Liver (tissue), 9 donors: Measurements from ENCODE around the gene CCDC32. TPM values are rescaled to one million over a fixed set of nuclear protein-coding genes. Genes with fewer than 3 reads are reported as not detected.

Source experiments
- DNase-seq: peaks from one replicate; pipeline ENCODE4 v3.0.0-alpha.2; 2017; ENCODE audit warnings: low spot score
- H3K27ac ChIP-seq, 2 donors: one replicate each; pipeline ENCODE4 v1.7.0; 2013; ENCODE audit warnings: inconsistent platforms in 2 of 2, low read length in 2 of 2, control low read depth in 1 of 2, low read depth in 1 of 2, mild to moderate bottlenecking in 1 of 2
- H3K27me3 ChIP-seq, 4 donors: one replicate each; pipeline versions ENCODE4 v1.6.1 to v1.7.0; 2013; ENCODE audit warnings: low read length in 3 of 4, inconsistent platforms in 1 of 4, mild to moderate bottlenecking in 1 of 4, moderate library complexity in 1 of 4; ENCODE audit not compliant: control insufficient read depth in 4 of 4, insufficient read depth in 4 of 4
- H3K36me3 ChIP-seq, 4 donors: one replicate each; pipeline versions ENCODE4 v1.6.1 to v1.7.0; 2013; ENCODE audit warnings: low read length in 3 of 4, mild to moderate bottlenecking in 3 of 4, low read depth in 1 of 4, moderate library complexity in 1 of 4; ENCODE audit not compliant: control insufficient read depth in 4 of 4, insufficient read depth in 3 of 4
- H3K4me1 ChIP-seq, 4 donors: one replicate each; pipeline versions ENCODE4 v1.6.1 to v1.7.0; 2013; ENCODE audit warnings: low read length in 3 of 4, mild to moderate bottlenecking in 3 of 4, moderate library complexity in 1 of 4; ENCODE audit not compliant: control insufficient read depth in 4 of 4, insufficient read depth in 4 of 4
- H3K4me3 ChIP-seq, 3 donors: one replicate each; pipeline versions ENCODE4 v1.6.1 to v1.7.0; 2013; ENCODE audit warnings: low read length in 3 of 3, control low read depth in 1 of 3, low read depth in 1 of 3, mild to moderate bottlenecking in 1 of 3
- H3K9ac ChIP-seq, 2 donors: one replicate each; pipeline ENCODE4 v1.7.0; 2013; ENCODE audit warnings: low read length in 2 of 2, mild to moderate bottlenecking in 2 of 2, moderate library complexity in 2 of 2, control low read depth in 1 of 2, low read depth in 1 of 2
- H3K9me3 ChIP-seq, 4 donors: one replicate each; pipeline versions ENCODE4 v1.6.1 to v1.7.0; 2013; ENCODE audit warnings: low read length in 3 of 4; ENCODE audit not compliant: control insufficient read depth in 4 of 4
- EGR1 ChIP-seq, 2 donors: IDR thresholded peaks; 2 replicates each; pipeline ENCODE4 v1.6.1; 2016 to 2018; ENCODE audit warnings: antibody characterized with exemption in 2 of 2, low read depth in 2 of 2
- FOXA1 ChIP-seq: IDR thresholded peaks from 2 replicates; pipeline ENCODE4 v1.6.1; 2016; ENCODE audit warnings: antibody characterized with exemption
- FOXA2 ChIP-seq: IDR thresholded peaks from 2 replicates; pipeline ENCODE4 v1.6.1; 2016; ENCODE audit warnings: antibody characterized with exemption
- GABPA ChIP-seq, 2 donors: IDR thresholded peaks in 1 of 2; conservative IDR thresholded peaks in 1 of 2; 2 replicates each; pipeline ENCODE4 v1.6.1; 2016; ENCODE audit warnings: antibody characterized with exemption in 2 of 2, mild to moderate bottlenecking in 1 of 2, moderate library complexity in 1 of 2
- HNF4A ChIP-seq, 2 donors: conservative IDR thresholded peaks; 2 replicates each; pipeline ENCODE4 v1.6.1; 2016; ENCODE audit warnings: antibody characterized with exemption in 2 of 2, mild to moderate bottlenecking in 2 of 2
- RAD21 ChIP-seq, 2 donors: IDR thresholded peaks; 2 replicates each; pipeline ENCODE4 v1.6.1; 2016; ENCODE audit warnings: antibody characterized with exemption in 2 of 2, mild to moderate bottlenecking in 2 of 2
- RXRA ChIP-seq, 2 donors: IDR thresholded peaks; 2 replicates each; pipeline ENCODE4 v1.6.1; 2017 to 2018; ENCODE audit warnings: antibody characterized with exemption in 2 of 2, mild to moderate bottlenecking in 1 of 2
- SP1 ChIP-seq: IDR thresholded peaks from 2 replicates; pipeline ENCODE4 v1.6.1; 2018; ENCODE audit warnings: antibody characterized with exemption, mild to moderate bottlenecking
- YY1 ChIP-seq: IDR thresholded peaks from 2 replicates; pipeline ENCODE4 v1.6.1; 2016; ENCODE audit warnings: antibody characterized with exemption, mild to moderate bottlenecking
- WGBS: extraction: QIAGEN DNeasy Blood & Tissue Kit; methylation state at CpG from one replicate; pipeline ENCODE4 v1.1.7; 2013; 5-methylcytosine and 5-hydroxymethylcytosine counted together
- polyA plus RNA-seq, 2 donors: library from polyadenylated mRNA; stranded (reverse) in 1 of 2; unstranded in 1 of 2; fragments of 200-250 nt in 1 of 2; fragments of >200 nt in 1 of 2; fragmentation: Nextera tagmentation in 1 of 2; extraction: Ambion mirVana in 1 of 2; gene quantifications; one replicate each; pipeline versions ENCODE4 v1.2.1 to v1.2.3, GENCODE V29; 2013 to 2015
- total RNA-seq, 2 donors: library from RNA; depleted of rRNA; stranded (reverse); fragments of >200 nt; gene quantifications; one replicate each; pipeline ENCODE4 v1.2.3, GENCODE V29; 2014
- TF ChIP-seq, protein P1 (sequence below): IDR thresholded peaks from 2 replicates; pipeline ENCODE4 v1.6.1; 2016; ENCODE audit warnings: antibody characterized with exemption
- TF ChIP-seq, protein P2 (sequence below): IDR thresholded peaks from 2 replicates; pipeline ENCODE4 v1.6.1; 2016; ENCODE audit warnings: antibody characterized with exemption
- TF ChIP-seq, protein P3 (sequence below): IDR thresholded peaks from 2 replicates; pipeline ENCODE4 v1.6.1; 2016; ENCODE audit warnings: antibody characterized with exemption, mild to moderate bottlenecking
- TF ChIP-seq, protein P4 (sequence below): IDR thresholded peaks from 2 replicates; pipeline ENCODE4 v1.6.1; 2016; ENCODE audit warnings: antibody characterized with exemption
- TF ChIP-seq, protein P5 (sequence below): fragments of 150-350 bp; IDR thresholded peaks from 2 replicates; pipeline ENCODE4 v1.5.1; 2017; ENCODE audit warnings: improper control_type of control experiment, low read depth, low read length; ENCODE audit not compliant: missing input control
- donor health status: healthy.
- donor health status: healthy.
- donor health status: healthy.
- donor health status: healthy.
- donor health status: healthy.

The CCDC32 gene
- total and polyA plus RNA-seq, 4 donors = 7.9 to 13.5 (median 8.9) TPM

DNA sequence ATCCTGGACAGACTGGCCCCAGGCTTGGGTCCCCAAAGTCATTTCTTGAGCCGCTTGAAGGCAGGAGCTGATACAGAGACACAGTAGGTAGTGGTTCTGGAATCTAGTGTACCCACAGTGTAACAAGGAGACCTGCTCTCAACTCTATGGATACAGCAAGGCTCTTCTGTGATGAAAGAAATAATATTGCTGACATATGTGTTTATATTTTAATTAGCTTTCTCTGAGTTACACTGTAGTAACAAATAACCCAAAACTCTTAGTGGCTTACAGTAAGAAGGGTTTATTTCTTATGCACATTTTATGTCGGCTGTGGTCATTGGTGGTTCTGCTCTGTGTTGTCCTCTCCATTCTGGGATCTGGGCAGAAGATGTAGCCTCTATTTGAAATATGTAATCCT is 48.5 kb downstream of the CCDC32 start:
- H3K4me1 ChIP-seq = peaks cover 0 to 11% (median 7%) of the 10 kb centered on the region in 4 donors
- TF ChIP-seq SP1 (no peak), FOXA1 (no peak), YY1 (no peak), GABPA (IDR thresholded peaks at IDR 0.05 in 1 of 2, conservative IDR thresholded peaks at IDR 0.05 in 1 of 2) (no peak), RAD21 (IDR thresholded peaks at IDR 0.05) (no peak)
- TF ChIP-seq, protein P1, sequence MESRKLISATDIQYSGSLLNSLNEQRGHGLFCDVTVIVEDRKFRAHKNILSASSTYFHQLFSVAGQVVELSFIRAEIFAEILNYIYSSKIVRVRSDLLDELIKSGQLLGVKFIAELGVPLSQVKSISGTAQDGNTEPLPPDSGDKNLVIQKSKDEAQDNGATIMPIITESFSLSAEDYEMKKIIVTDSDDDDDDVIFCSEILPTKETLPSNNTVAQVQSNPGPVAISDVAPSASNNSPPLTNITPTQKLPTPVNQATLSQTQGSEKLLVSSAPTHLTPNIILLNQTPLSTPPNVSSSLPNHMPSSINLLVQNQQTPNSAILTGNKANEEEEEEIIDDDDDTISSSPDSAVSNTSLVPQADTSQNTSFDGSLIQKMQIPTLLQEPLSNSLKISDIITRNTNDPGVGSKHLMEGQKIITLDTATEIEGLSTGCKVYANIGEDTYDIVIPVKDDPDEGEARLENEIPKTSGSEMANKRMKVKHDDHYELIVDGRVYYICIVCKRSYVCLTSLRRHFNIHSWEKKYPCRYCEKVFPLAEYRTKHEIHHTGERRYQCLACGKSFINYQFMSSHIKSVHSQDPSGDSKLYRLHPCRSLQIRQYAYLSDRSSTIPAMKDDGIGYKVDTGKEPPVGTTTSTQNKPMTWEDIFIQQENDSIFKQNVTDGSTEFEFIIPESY = no peak
- TF ChIP-seq, protein P2, sequence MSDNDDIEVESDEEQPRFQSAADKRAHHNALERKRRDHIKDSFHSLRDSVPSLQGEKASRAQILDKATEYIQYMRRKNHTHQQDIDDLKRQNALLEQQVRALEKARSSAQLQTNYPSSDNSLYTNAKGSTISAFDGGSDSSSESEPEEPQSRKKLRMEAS = no peak
- TF ChIP-seq, protein P3, sequence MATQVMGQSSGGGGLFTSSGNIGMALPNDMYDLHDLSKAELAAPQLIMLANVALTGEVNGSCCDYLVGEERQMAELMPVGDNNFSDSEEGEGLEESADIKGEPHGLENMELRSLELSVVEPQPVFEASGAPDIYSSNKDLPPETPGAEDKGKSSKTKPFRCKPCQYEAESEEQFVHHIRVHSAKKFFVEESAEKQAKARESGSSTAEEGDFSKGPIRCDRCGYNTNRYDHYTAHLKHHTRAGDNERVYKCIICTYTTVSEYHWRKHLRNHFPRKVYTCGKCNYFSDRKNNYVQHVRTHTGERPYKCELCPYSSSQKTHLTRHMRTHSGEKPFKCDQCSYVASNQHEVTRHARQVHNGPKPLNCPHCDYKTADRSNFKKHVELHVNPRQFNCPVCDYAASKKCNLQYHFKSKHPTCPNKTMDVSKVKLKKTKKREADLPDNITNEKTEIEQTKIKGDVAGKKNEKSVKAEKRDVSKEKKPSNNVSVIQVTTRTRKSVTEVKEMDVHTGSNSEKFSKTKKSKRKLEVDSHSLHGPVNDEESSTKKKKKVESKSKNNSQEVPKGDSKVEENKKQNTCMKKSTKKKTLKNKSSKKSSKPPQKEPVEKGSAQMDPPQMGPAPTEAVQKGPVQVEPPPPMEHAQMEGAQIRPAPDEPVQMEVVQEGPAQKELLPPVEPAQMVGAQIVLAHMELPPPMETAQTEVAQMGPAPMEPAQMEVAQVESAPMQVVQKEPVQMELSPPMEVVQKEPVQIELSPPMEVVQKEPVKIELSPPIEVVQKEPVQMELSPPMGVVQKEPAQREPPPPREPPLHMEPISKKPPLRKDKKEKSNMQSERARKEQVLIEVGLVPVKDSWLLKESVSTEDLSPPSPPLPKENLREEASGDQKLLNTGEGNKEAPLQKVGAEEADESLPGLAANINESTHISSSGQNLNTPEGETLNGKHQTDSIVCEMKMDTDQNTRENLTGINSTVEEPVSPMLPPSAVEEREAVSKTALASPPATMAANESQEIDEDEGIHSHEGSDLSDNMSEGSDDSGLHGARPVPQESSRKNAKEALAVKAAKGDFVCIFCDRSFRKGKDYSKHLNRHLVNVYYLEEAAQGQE = no peak
- TF ChIP-seq, protein P4, sequence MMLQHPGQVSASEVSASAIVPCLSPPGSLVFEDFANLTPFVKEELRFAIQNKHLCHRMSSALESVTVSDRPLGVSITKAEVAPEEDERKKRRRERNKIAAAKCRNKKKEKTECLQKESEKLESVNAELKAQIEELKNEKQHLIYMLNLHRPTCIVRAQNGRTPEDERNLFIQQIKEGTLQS = no peak
- H3K4me3 ChIP-seq = no peak overlapping the region
- H3K27ac ChIP-seq = no peak overlapping the region
- no peaks in the 10 kb centered on the region for H3K27me3 ChIP-seq
- no peak overlapping the region for H3K9ac ChIP-seq
- 95% methylated on average over 2 of the region's 2 CpGs for WGBS
- H3K36me3 ChIP-seq = no peaks in the 10 kb centered on the region
- no peaks in the 10 kb centered on the region for H3K9me3 ChIP-seq
- DNase-seq = no peak

DNA sequence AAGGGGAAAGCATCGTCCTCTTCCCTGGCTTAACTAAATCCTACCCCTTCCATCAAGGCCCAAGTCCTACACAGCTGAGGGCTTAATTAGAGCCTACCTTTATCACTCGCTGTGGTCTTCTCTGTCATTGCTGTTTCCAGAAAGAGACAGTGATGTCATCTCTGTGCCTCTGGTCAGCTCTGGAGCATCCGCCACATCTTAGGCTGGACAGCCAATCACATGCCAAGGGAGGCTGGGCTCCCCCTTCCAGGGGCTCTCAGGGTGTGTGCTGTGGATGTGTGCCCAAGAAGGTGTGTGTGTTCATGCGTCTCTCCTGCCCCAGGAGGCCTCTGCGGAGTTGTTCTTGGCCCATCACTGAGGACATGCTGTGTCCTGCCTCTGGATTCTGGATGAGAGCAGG is 51.2 kb downstream of the CCDC32 start:
- WGBS = 93% methylated on average over 5 of the region's 5 CpGs
- H3K9me3 ChIP-seq = no peaks in the 10 kb centered on the region
- TF ChIP-seq FOXA2 (no peak), EGR1 (IDR thresholded peaks at IDR 0.05; ENCODE audit: low read depth in 2 of 2) (no peak), RXRA (IDR thresholded peaks at IDR 0.05) (no peak), GABPA (IDR thresholded peaks at IDR 0.05 in 1 of 2, conservative IDR thresholded peaks at IDR 0.05 in 1 of 2) (no peak), YY1 (no peak), HNF4A (conservative IDR thresholded peaks at IDR 0.05) (no peak)
- TF ChIP-seq, protein P4 = no peak
- TF ChIP-seq, protein P2 = no peak
- TF ChIP-seq, protein P1 = no peak
- TF ChIP-seq, protein P5, sequence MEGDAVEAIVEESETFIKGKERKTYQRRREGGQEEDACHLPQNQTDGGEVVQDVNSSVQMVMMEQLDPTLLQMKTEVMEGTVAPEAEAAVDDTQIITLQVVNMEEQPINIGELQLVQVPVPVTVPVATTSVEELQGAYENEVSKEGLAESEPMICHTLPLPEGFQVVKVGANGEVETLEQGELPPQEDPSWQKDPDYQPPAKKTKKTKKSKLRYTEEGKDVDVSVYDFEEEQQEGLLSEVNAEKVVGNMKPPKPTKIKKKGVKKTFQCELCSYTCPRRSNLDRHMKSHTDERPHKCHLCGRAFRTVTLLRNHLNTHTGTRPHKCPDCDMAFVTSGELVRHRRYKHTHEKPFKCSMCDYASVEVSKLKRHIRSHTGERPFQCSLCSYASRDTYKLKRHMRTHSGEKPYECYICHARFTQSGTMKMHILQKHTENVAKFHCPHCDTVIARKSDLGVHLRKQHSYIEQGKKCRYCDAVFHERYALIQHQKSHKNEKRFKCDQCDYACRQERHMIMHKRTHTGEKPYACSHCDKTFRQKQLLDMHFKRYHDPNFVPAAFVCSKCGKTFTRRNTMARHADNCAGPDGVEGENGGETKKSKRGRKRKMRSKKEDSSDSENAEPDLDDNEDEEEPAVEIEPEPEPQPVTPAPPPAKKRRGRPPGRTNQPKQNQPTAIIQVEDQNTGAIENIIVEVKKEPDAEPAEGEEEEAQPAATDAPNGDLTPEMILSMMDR = no peak
- no peak for DNase-seq
- H3K36me3 ChIP-seq = no peaks in the 10 kb centered on the region
- no peak overlapping the region for H3K4me3 ChIP-seq
- no peaks in the 10 kb centered on the region for H3K27me3 ChIP-seq
- no peak overlapping the region for H3K27ac ChIP-seq
- H3K9ac ChIP-seq = no peak overlapping the region
- peaks cover 2 to 18% (median 10%) of the 10 kb centered on the region in 4 donors for H3K4me1 ChIP-seq
